ENCODE data around the gene DOK3. TPM values are rescaled to one million over a fixed set of nuclear protein-coding genes. Genes with fewer than 3 reads are reported as not detected.

Gene DOK3
- total RNA-seq, 4 donors from 2014 or later: 0.89 to 7.3 (median 1.8) TPM

DNA sequence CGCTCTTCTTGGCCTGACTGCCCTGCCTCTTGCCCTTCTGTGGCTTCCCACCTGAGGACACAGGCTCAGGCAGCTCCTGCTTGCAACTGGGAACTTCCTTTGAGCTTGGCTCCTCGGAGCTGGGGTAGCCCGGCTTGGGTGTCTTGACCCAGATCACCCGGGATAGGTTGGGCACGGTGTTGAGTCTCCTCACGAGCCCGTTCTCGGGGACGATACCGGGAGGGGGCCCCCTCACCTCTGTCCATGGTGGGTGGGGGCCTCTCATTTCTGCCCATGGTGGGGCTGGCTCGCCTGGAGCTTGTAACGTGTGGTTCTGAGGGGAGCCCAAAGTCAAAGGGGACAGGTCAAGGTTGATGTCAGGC is 14.9 kb upstream of the DOK3 start:
- TF ChIP-seq, protein P1, sequence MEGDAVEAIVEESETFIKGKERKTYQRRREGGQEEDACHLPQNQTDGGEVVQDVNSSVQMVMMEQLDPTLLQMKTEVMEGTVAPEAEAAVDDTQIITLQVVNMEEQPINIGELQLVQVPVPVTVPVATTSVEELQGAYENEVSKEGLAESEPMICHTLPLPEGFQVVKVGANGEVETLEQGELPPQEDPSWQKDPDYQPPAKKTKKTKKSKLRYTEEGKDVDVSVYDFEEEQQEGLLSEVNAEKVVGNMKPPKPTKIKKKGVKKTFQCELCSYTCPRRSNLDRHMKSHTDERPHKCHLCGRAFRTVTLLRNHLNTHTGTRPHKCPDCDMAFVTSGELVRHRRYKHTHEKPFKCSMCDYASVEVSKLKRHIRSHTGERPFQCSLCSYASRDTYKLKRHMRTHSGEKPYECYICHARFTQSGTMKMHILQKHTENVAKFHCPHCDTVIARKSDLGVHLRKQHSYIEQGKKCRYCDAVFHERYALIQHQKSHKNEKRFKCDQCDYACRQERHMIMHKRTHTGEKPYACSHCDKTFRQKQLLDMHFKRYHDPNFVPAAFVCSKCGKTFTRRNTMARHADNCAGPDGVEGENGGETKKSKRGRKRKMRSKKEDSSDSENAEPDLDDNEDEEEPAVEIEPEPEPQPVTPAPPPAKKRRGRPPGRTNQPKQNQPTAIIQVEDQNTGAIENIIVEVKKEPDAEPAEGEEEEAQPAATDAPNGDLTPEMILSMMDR (IDR thresholded peaks at IDR 0.05): no peak
- TF ChIP-seq POLR2AphosphoS5 (IDR thresholded peaks at IDR 0.05) (no peak), POLR2A (IDR thresholded peaks at IDR 0.05) (no peak), EP300 (IDR thresholded peaks at IDR 0.05) (no peak)
- Histone ChIP-seq H3K4me3 (no peak overlapping the region), H3K9me3 (no peaks in the 10 kb centered on the region), H3K4me1 (peaks cover under 1% of the 10 kb centered on the region), H3K36me3 (peaks cover 87% of the 10 kb centered on the region), H3K27ac (no peak overlapping the region), H3K27me3 (no peaks in the 10 kb centered on the region)
- no peak for DNase-seq (ENCODE audit: low spot score in 2 of 2)
- WGBS: no CpG with 5 or more reads among the region's 12 CpGs

DNA sequence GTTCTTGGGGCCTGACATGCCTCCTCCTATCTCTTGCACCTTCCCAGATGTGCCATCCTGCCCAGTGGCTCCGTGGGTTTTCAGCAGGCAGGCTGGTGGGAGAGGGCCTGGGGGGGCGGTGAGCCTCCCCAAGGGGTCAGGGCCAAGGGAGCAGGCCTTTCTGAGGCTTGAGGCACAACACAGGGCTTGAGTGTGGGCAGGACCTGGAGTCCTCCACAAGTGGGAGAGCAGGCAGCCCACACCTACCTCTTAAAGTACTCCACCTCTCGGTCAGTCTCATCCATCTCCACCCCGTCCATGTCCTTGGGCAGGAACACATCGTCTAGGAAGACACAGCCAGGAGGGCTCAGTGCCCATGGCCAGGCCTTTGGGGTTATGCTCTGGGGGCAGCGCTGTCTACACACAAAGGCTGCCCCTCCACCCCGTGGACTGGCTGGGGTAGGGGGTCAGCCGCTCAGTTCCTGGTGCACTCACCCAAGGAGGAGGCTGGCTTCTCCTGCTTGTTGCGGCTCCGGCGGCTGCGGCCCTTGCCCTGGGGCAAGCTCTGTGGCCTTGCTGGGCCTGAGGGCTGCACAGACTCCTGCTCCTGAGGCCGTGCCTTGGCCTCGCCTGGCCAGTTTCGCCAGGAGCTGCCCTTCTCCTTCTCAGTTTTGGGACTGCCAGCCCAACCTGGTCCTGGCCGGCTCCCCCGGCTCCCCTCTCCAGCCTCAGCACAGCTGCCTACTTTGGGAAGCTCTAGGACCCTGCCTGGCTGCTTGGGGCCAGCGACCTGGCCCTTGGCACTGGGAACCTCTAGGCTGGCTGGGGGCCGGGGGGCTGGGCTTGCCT is 14.3 kb upstream of the DOK3 start:
- Histone ChIP-seq H3K4me1 (peaks cover 4% of the 10 kb centered on the region), H3K27ac (no peak overlapping the region), H3K36me3 (peaks cover 81% of the 10 kb centered on the region), H3K9me3 (no peaks in the 10 kb centered on the region), H3K27me3 (no peaks in the 10 kb centered on the region), H3K4me3 (no peak overlapping the region)
- TF ChIP-seq, protein P1 (IDR thresholded peaks at IDR 0.05): no peak
- TF ChIP-seq EP300 (IDR thresholded peaks at IDR 0.05): no peak
- TF ChIP-seq POLR2A (IDR thresholded peaks at IDR 0.05): no peak
- no peak for TF ChIP-seq POLR2AphosphoS5 (IDR thresholded peaks at IDR 0.05)
- WGBS: 94% methylated on average over 14 of the region's 19 CpGs
- no peak for DNase-seq (ENCODE audit: low spot score in 2 of 2)

DNA sequence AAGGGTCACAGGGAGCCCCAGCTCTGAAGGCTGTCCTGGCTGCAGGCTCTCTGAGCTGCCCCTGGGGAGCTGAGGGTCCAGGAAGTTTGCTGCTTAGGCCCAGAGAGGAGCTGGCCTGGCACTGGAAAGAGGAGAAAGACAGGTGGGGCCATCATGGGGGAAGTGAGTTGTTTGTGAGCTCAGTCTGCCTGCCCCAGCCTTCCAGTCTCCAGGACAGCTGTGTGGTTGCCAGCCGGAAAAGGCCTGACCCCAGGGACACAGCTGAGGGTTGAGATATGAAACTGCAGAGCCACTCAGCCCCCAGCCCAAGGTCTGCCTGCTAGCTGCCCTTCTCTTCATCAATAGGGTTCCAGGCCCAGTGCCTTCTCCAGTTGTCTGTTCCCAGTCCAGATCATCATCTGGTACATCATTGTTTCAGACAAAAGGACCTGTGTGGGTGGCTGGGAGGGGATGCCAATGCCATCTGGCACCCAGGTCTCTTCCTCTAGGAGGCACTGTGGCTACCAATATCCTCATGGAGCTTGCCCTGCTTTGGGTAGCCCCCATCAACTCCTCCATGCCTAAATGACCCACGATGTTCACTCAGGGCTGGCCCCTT is 11.4 kb upstream of the DOK3 start:
- peaks cover 55% of the 10 kb centered on the region for H3K36me3 ChIP-seq
- DNase-seq (ENCODE audit: low spot score in 2 of 2): no peak
- H3K27ac ChIP-seq: no peak overlapping the region
- H3K4me3 ChIP-seq: no peak overlapping the region
- WGBS: 100% methylated on average over 1 of the region's 2 CpGs
- TF ChIP-seq POLR2AphosphoS5 (IDR thresholded peaks at IDR 0.05): no peak
- TF ChIP-seq, protein P1 (IDR thresholded peaks at IDR 0.05): no peak
- no peak for TF ChIP-seq EP300 (IDR thresholded peaks at IDR 0.05)
- no peak for TF ChIP-seq POLR2A (IDR thresholded peaks at IDR 0.05)
- no peaks in the 10 kb centered on the region for H3K27me3 ChIP-seq
- no peaks in the 10 kb centered on the region for H3K9me3 ChIP-seq
- peaks cover 12% of the 10 kb centered on the region for H3K4me1 ChIP-seq

DNA sequence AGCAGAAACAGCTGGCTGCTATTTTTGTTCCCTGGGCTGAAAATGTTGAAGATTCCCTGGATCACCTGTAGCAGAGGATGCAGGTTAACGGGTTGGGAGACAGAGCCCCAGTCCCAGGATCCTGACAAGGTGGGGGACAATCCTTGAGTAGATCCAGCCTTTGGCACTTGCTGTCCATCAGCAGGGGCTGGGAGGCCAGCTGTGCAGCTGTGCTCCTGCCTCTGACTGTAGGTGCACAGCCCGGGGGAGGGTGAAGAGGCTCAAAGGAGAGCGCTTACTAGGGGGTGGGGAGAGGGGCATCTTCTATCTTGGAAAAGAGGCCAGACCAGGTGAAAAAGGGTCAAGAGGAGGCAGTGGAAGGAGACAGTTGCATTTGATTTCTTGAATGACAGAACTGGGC is 10.6 kb upstream of the DOK3 start:
- WGBS: 97% methylated on average over 3 of the region's 3 CpGs
- TF ChIP-seq POLR2A (IDR thresholded peaks at IDR 0.05) (no peak), POLR2AphosphoS5 (IDR thresholded peaks at IDR 0.05) (no peak), EP300 (IDR thresholded peaks at IDR 0.05) (no peak)
- TF ChIP-seq, protein P1 (IDR thresholded peaks at IDR 0.05): no peak

DNA sequence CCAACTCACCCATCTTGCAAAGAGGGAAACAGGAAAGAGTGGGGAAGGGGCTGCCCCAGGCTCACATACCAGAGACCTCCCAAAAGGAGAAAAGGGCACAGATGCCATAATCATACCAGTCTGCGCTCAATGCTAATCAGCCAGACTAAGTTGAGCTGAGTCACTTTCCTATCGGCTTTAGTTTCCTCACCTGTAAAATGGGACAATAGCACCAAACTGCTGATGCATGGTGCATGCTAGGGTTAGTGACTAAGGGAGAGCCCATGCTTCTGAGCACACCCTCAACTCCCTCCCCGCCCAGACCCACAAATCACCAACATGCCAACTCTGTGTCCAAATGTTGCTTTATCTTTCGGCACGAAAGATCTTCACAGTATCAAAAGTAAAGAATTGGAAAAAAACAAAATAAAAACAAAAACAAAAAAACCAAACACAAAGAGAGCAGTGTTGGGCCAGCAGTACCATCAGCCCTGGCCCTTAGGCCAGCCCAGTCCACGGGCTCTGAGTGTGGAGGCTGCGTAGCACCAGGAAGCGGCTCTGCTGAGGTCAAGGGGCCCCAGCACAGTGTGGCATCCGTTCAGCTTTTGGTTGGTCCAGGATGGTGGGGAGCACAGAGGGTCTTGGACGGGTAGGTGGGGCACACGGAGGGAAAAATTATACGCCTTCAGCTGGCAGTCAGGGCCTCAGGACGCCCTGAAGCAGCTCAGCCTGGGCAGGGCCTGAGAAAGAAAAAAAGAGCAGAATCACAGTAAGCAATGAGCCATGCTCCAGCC is 10.0 kb upstream of the DOK3 start:
- H3K36me3 ChIP-seq: peaks cover 56% of the 10 kb centered on the region
- no peak overlapping the region for H3K27ac ChIP-seq
- no peak for TF ChIP-seq POLR2AphosphoS5 (IDR thresholded peaks at IDR 0.05)
- TF ChIP-seq, protein P1 (IDR thresholded peaks at IDR 0.05): no peak
- TF ChIP-seq EP300 (IDR thresholded peaks at IDR 0.05): no peak
- TF ChIP-seq POLR2A (IDR thresholded peaks at IDR 0.05): no peak
- DNase-seq (ENCODE audit: low spot score in 2 of 2): no peak
- peaks cover 23% of the 10 kb centered on the region for H3K4me1 ChIP-seq
- no peak overlapping the region for H3K4me3 ChIP-seq
- no peaks in the 10 kb centered on the region for H3K9me3 ChIP-seq
- H3K27me3 ChIP-seq: no peaks in the 10 kb centered on the region
- 85% methylated on average over 13 of the region's 13 CpGs for WGBS

More for the DNA sequence above, 10.6 kb upstream of the DOK3 start:
- DNase-seq (ENCODE audit: low spot score in 2 of 2): no peak
- no peak overlapping the region for H3K27ac ChIP-seq
- H3K4me3 ChIP-seq: no peak overlapping the region
- H3K4me1 ChIP-seq: peaks cover 19% of the 10 kb centered on the region
- H3K27me3 ChIP-seq: no peaks in the 10 kb centered on the region
- peaks cover 55% of the 10 kb centered on the region for H3K36me3 ChIP-seq
- no peaks in the 10 kb centered on the region for H3K9me3 ChIP-seq

Data from suprapubic skin (tissue), 4 donors.